GM18520 (cell line): ENCODE data around the gene LHX4.

Experiments
- ATAC-seq: cut with Tn5 transposase; IDR thresholded peaks from one replicate; pipeline ENCODE4 v1.9.1; 2021; ENCODE audit not compliant: unreplicated experiment

The LHX4 gene

GRCh38 chr1:180270530-180271271 is 40.6 kb downstream of the LHX4 start:
- ATAC-seq = no peak

DNA sequence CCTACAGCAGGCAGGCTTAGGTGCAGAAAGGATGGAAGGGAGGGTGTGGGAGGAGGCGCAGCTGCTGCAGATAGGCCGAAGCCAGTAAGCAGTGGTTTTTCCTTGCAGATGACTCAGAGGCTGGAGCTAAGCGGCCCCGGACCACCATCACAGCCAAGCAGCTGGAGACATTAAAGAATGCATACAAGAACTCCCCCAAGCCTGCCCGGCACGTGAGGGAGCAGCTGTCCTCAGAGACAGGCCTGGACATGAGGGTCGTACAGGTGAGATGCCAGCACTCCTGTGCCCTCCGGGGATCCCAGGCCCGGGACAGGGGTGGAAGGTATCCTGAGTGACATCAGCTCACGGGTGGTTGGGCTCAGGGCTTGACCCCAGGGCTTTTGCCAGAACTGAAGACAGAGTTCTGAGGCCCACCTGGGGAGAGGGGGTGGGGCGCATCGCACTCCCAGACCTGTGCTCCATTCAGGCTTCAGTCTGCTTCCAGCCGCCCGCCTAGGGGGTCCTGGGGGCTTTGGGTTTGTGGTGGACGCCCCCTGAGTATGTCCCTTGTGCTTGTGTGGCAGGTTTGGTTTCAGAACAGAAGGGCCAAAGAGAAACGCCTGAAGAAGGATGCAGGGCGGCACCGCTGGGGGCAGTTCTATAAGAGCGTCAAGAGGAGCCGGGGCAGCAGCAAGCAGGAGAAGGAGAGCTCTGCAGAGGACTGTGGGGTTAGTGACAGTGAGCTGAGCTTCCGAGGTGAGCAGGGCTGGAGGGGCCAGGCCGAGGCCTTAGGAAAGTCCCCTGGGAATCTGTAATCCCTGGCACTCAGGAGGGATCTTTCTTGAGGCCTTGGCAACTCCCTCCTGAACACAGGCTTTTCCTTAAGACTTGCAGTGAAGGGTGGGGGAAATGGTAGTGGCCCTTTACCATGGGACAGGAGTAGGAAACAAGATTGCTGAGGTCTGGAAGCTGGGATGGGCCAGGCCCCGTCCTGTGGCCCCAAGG is 41.5 kb downstream of the LHX4 start:
- ATAC-seq = no peak

DNA sequence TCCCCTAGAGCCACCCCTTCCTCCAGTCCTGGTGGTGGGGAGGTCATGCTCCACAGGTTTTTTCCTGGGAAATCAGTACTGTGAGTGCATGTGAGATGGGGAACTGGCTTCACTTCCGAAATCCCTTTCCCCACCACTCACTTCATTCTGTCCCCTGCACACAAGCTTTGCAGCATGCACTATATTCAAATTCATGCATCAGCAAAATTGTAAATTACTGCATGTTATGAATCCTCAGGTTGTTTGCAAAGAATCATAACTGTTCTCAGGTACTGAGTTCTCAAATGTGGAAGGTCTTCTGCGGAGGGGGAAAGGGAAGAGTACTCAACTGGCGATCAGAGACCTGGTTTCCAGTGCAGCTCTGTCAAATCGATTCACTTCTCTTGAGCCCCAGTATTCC is 42.3 kb downstream of the LHX4 start:
- no peak for ATAC-seq

- ATAC-seq = no peak
These were observed 43.0 kb downstream of the LHX4 start for GRCh38 chr1:180273066-180273465.

- no peak for ATAC-seq
These were observed 44.2 kb downstream of the LHX4 start for GRCh38 chr1:180274221-180274620.

DNA sequence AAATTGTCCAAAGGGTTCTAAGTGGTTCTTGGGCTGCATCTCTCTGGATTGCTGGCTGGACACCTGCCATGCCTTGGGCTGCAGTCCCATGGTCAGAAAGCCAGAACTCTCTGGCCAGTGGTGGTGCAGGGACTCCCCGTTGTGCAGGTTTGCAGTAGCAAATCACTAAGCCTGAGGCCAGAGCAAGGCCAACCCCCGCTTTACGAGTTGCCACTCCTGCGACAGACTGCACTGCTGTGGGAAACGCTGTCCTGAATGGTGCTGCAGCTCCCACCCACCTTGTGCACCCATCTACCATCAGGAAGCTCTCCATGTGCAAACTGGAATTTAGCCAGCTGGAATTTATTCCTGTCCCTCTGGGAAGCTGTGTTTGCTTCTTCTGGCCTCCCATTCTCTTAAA is 45.7 kb downstream of the LHX4 start:
- ATAC-seq = no peak

- no peak for ATAC-seq
These were observed 47.6 kb downstream of the LHX4 start for GRCh38 chr1:180277476-180278193.

GRCh38 chr1:180278194-180278515 is 48.1 kb downstream of the LHX4 start:
- ATAC-seq = no peak

- ATAC-seq = no peak
These were observed 48.7 kb downstream of the LHX4 start for GRCh38 chr1:180278596-180279395.

DNA sequence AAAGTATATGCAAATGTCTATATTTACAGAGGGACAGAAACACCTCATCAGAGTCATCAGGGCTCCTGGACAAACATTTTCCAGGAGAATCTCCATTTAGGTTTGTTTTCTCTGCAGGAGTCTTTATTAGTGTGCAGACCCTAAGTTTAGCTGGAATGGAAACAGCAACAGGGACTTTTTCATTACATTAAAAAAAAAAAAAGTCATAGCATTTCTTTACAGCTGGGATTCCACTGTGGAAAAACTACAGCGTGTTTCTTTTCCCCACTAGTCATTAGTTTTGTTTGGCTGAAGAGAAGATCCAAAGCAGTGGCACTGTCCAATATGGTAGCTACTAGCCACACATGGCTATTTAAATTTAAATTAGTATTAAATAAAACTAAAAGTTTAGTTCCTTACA is 49.6 kb downstream of the LHX4 start:
- no peak for ATAC-seq

- no peak for ATAC-seq
These were observed 50.6 kb downstream of the LHX4 start for GRCh38 chr1:180280617-180281016.

DNA sequence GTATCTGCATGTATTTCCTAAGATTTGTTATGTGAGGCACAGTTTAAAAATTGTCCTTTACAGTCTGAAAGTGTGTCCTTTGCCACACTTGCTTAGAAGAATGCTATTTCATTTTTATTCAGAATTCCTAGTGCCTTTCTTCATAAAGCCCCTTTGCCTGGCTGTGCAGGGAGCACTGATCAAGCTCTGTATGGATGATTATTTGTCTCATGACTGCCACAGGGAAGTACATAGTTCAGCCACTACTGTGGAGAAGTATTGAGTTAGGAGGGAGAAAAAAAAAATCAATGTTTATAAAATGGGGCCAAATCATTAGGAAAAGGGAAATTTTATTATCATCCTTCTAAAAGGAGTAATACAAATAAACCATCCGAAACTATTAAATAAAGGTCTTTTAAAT is 51.4 kb downstream of the LHX4 start:
- ATAC-seq = no peak

- ATAC-seq = no peak
These were observed 52.5 kb downstream of the LHX4 start for GRCh38 chr1:180282401-180283044.

DNA sequence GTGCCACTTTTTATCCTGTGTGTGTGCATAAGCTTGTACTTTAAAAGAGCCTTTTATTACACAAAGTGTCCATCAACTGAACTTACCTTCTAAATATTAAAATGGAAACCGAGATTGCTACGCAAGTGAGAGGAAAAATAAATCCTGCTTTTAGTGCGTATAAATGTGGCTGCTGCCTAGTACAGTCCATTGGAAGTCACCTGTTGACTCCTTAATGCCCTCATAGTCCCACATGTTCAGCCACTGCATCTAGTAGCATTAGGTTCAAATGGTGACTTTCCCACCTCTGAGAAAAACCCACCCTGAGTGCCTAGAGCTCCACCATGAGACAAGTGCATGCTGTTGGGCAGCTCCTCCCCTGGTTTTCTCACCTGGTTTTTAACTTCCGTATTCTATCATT is 53.0 kb downstream of the LHX4 start:
- ATAC-seq = no peak

DNA sequence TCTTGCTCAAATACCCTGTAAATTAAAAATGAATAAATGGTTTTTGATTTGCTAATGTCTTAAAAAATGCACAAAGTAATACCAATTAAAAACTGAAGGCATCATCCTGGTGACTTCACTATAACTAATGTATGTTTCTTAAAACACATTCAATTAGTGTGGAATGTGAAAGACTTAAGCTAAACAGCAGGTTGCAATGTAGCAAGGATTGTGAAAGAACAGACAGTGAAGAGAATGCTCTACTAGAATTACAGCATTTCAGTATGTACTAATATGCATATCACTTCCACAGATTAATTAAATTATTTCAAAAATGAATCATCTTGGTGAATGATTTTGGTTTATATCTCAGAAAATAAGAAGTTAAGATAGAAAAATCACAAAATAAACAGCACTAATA is 56.4 kb downstream of the LHX4 start:
- no peak for ATAC-seq

- ATAC-seq = no peak
These were observed 58.1 kb downstream of the LHX4 start for GRCh38 chr1:180287988-180288705.

- no peak for ATAC-seq
These were observed 58.9 kb downstream of the LHX4 start for GRCh38 chr1:180288940-180289339.

DNA sequence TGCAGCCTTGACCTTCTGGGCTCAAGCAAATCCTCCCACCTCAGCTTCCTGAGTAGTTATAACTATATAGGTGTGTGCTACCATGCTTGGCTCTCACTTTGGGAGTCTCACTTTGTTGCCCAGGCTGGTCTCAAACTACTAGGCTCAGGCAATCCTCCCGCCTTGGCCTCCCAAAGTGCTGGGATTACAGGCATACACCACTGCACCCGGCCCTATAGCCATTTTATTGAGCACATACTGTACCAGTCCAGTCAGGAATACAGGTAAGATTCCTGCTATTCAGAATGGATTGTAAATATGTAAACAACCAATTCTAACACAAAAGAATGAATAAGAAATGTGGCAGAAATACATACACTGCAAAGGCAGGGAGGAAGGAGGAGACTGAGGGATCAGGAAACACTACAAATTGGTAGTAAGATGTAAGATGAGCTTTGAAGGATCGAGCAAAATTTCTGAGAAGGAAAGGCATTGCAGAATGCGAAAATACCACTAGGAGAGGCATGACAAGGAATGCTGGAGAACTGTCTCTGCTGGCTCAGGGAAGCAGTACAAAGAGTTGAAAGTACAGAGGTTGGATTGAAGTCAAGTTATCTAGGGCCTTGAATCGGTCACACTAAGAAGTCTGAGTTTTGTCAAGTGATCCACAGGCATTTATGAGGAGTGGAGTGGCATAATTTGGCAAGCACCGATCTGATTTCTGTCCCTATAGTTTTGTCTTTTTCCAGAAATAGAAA is 60.4 kb downstream of the LHX4 start:
- ATAC-seq = no peak

GRCh38 chr1:180291004-180291403 is 60.9 kb downstream of the LHX4 start:
- no peak for ATAC-seq
